HL-60 (cell line): ENCODE results near the gene PDE4A.

ENCODE experiments used
- DNase-seq, 2 experiments: peaks; one replicate each; pipeline ENCODE4 v3.0.0-alpha.2; 2010 to 2020; ENCODE audit warnings: low read depth in 1 of 2, low spot score in 1 of 2
- H3K27ac ChIP-seq: fragments of 250-450 bp; sonication (Bioruptor Pico); replicated peaks from 2 replicates; pipeline ENCODE4 v1.5.1; 2020; ENCODE audit warnings: mild to moderate bottlenecking, moderate library complexity
- H3K27me3 ChIP-seq: fragments of 250-450 bp; sonication (Bioruptor Pico); 2 replicates; pipeline ENCODE4 v1.5.1; 2021; ENCODE audit warnings: mild to moderate bottlenecking, moderate library complexity; ENCODE audit not compliant: insufficient read depth, poor library complexity, severe bottlenecking
- H3K4me3 ChIP-seq: replicated peaks from 2 replicates; pipeline ENCODE4 v1.5.1; 2011; ENCODE audit warnings: mild to moderate bottlenecking, control low read depth, low read length; ENCODE audit not compliant: insufficient read depth
- GABPA ChIP-seq: IDR thresholded peaks from 2 replicates; pipeline ENCODE4 v1.6.1; 2012; ENCODE audit warnings: low read depth
- POLR2AphosphoS5 ChIP-seq: IDR thresholded peaks from 2 replicates; pipeline ENCODE4 v1.6.1; 2012; ENCODE audit warnings: low read depth
- REST ChIP-seq: IDR thresholded peaks from 2 replicates; pipeline ENCODE4 v1.6.1; 2012; ENCODE audit warnings: low read depth; ENCODE audit not compliant: insufficient replicate concordance
- SPI1 ChIP-seq: IDR thresholded peaks from 2 replicates; pipeline ENCODE4 v1.6.1; 2012; ENCODE audit warnings: low read depth, mild to moderate bottlenecking, borderline replicate concordance
- TF ChIP-seq, protein P1 (sequence below): IDR thresholded peaks from one replicate; pipeline ENCODE4 v1.5.1; 2011; ENCODE audit warnings: low read length, control low read depth, inconsistent platforms; ENCODE audit not compliant: insufficient read depth

Gene PDE4A

DNA sequence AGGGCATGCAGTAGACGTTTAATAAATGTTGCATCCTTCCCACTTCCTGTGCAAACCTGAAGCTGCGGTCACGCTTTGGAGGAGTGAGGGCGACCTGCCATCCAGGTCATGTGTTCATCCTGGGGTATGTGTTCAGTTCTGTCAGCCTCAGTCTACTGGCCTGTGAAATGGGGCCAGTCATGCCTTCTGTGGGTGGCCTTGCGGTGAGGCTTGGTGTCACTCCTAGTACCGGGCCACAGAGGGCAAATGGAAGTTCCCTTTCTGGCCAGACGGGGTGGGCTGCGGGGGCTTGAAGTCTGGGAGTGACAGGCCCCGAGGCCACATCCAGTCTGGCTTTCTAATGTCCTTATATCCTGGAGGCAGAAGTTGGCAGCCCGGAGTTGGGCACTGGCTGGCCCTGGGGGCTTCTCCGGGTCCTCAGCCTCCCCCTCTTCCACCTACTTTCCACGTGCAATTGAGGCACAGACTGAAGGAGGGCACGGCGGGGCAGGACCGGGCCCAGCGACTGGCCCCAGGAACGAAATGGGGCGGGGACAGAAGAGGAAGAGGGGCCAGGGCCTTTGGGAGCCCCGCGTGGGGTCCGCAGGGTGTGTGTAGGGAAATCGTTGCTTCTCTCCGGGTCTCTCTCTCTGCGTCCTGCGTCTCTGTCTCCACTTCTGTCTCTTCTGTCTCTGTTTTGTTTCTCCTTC is 11.1 kb downstream of the PDE4A start:
- Histone ChIP-seq H3K4me3 (no peak overlapping the region), H3K27me3 (peaks cover 33% of the 10 kb centered on the region), H3K27ac (no peak overlapping the region)
- no peak for DNase-seq
- TF ChIP-seq, protein P1, sequence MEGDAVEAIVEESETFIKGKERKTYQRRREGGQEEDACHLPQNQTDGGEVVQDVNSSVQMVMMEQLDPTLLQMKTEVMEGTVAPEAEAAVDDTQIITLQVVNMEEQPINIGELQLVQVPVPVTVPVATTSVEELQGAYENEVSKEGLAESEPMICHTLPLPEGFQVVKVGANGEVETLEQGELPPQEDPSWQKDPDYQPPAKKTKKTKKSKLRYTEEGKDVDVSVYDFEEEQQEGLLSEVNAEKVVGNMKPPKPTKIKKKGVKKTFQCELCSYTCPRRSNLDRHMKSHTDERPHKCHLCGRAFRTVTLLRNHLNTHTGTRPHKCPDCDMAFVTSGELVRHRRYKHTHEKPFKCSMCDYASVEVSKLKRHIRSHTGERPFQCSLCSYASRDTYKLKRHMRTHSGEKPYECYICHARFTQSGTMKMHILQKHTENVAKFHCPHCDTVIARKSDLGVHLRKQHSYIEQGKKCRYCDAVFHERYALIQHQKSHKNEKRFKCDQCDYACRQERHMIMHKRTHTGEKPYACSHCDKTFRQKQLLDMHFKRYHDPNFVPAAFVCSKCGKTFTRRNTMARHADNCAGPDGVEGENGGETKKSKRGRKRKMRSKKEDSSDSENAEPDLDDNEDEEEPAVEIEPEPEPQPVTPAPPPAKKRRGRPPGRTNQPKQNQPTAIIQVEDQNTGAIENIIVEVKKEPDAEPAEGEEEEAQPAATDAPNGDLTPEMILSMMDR: no peak
- TF ChIP-seq GABPA (no peak), POLR2AphosphoS5 (no peak), REST (no peak), SPI1 (no peak)

- TF ChIP-seq SPI1 (no peak), POLR2AphosphoS5 (no peak)
- no peak overlapping the region for H3K4me3 ChIP-seq
- peaks cover 33% of the 10 kb centered on the region for H3K27me3 ChIP-seq
- no peak for DNase-seq
- no peak overlapping the region for H3K27ac ChIP-seq
These were observed 11.8 kb downstream of the PDE4A start for GRCh38 chr19:10431943-10432735.

GRCh38 chr19:10432736-10433130 is 12.4 kb downstream of the PDE4A start:
- DNase-seq: no peak
- TF ChIP-seq SPI1 (no peak), GABPA (no peak), REST (no peak), POLR2AphosphoS5 (no peak)
- TF ChIP-seq, protein P1: no peak
- Histone ChIP-seq H3K27ac (no peak overlapping the region), H3K27me3 (peaks cover 33% of the 10 kb centered on the region), H3K4me3 (no peak overlapping the region)

DNA sequence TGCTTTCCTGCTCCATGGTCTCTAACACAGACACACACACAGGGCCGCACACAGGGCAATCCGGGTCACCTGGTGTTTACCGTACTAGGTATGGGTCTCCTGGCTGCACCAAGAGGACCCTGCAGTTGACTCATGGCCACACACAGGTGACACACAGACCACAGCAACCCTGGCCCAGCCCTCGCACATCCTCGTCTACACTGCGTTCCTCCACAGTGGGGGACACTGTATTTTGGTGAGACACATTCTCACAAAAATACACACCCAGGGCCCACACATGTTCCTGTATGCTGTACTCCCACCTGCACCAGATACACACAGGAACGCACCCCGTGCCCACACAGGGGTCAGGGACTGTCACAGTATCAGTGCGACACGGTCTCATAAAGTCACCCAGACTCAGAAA is 12.8 kb downstream of the PDE4A start:
- TF ChIP-seq, protein P1: no peak
- TF ChIP-seq GABPA (no peak), POLR2AphosphoS5 (no peak), SPI1 (no peak), REST (no peak)
- Histone ChIP-seq H3K27ac (no peak overlapping the region), H3K27me3 (peaks cover 33% of the 10 kb centered on the region), H3K4me3 (no peak overlapping the region)
- no peak for DNase-seq
